ENCODE measurements around the gene INPP5F. TPM values are rescaled to one million over a fixed set of nuclear protein-coding genes. Genes with fewer than 3 reads are reported as not detected.

The INPP5F gene
- total and polyA plus RNA-seq, 10 of the 15 experiments (the other 5 are each of a cell fraction or from before 2014, with no cell fraction given), result 6.0 to 49.3 (median 34.3) TPM

DNA sequence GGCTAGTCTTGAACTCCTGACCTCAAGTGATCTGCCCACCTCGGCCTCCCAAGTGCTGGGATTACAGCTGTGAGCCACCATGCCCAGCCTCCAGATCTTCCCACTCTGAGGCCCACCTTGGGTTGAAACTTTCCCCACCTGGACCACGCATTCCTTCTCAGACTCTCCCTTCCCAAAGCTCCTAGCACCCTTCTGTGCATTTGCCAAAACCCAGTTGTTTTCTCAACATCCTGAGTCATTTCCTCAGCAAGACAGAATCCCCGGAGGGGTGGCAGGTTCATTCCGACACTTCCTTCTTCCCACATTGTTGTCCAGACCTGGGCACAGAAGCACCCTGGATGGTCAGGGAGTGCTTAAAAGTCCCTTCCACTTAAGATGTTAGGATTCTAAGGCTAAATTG is 45.8 kb upstream of the INPP5F start:
- BruUV-seq (replicated peaks), result no TSS peak
- no peaks in the 10 kb centered on the region for H4K20me1 ChIP-seq (ENCODE audit: control insufficient read depth, insufficient read depth)
- intact Hi-C loops (cut with micrococcal nuclease; ENCODE audit: unreplicated experiment) (no loop called here), in situ Hi-C loops (cut with MboI) (loop anchor here (10.0 kb wide), 1 partner anchor 655 kb away; no protein-coding TSS in a partner anchor)
- ChIA-PET SMC1A (ENCODE audit: uncharacterized antibody, unreplicated experiment) (interaction anchor here (9.9 to 10.6 kb wide), 2 partner anchors 70 to 181 kb away, joined by 172 to 211 read pairs; no protein-coding TSS in a partner anchor), CTCF (no interaction called here), POLR2A (interaction anchor here (0.6 kb wide), 1 partner anchor 181 kb away, joined by 9 read pairs; no protein-coding TSS in a partner anchor), RAD21 (ENCODE audit: unreplicated experiment) (no interaction called here)
- H3K79me2 ChIP-seq (ENCODE audit: control insufficient read depth, insufficient read depth, low read length), result no peaks in the 10 kb centered on the region
- H3K4me2 ChIP-seq (ENCODE audit: control insufficient read depth, insufficient read depth), result no peak overlapping the region
- H2AFZ ChIP-seq (ENCODE audit: control insufficient read depth, low read depth, low read length), result no peak overlapping the region
- TF ChIP-seq NBN (IDR thresholded peaks at IDR 0.05) (no peak), RELA (IDR thresholded peaks at IDR 0.05; ENCODE audit: borderline replicate concordance, partially characterized antibody) (no peak), NR2F1 (conservative IDR thresholded peaks at IDR 0.05) (no peak), IRF4 (IDR thresholded peaks at IDR 0.05; ENCODE audit: low read depth, low read length) (no peak), BHLHE40 (IDR thresholded peaks at IDR 0.05; ENCODE audit: borderline replicate concordance in 1 of 2, low read depth in 2 of 2, low read length in 1 of 2) (no peak), PAX5 (IDR thresholded peaks at IDR 0.05; ENCODE audit: borderline replicate concordance, low read depth, low read length) (no peak), BACH1 (IDR thresholded peaks at IDR 0.05; ENCODE audit: borderline replicate concordance) (no peak)
- TF ChIP-seq, protein P1, sequence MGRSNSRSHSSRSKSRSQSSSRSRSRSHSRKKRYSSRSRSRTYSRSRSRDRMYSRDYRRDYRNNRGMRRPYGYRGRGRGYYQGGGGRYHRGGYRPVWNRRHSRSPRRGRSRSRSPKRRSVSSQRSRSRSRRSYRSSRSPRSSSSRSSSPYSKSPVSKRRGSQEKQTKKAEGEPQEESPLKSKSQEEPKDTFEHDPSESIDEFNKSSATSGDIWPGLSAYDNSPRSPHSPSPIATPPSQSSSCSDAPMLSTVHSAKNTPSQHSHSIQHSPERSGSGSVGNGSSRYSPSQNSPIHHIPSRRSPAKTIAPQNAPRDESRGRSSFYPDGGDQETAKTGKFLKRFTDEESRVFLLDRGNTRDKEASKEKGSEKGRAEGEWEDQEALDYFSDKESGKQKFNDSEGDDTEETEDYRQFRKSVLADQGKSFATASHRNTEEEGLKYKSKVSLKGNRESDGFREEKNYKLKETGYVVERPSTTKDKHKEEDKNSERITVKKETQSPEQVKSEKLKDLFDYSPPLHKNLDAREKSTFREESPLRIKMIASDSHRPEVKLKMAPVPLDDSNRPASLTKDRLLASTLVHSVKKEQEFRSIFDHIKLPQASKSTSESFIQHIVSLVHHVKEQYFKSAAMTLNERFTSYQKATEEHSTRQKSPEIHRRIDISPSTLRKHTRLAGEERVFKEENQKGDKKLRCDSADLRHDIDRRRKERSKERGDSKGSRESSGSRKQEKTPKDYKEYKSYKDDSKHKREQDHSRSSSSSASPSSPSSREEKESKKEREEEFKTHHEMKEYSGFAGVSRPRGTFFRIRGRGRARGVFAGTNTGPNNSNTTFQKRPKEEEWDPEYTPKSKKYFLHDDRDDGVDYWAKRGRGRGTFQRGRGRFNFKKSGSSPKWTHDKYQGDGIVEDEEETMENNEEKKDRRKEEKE (IDR thresholded peaks at IDR 0.05), result no peak
- 25% methylated on average over 4 of the region's 4 CpGs for WGBS (ENCODE audit: insufficient coverage, insufficient replicate concordance, low lambda C conversion rate, missing lambda C conversion rate)
- H3K9me3 ChIP-seq (replicated peaks; ENCODE audit: control insufficient read depth, insufficient read depth, low read length), result no peaks in the 10 kb centered on the region
- H3K27ac ChIP-seq (ENCODE audit: control insufficient read depth, insufficient read depth), result no peak overlapping the region
- H3K4me3 ChIP-seq, result no peak overlapping the region
- ATAC-seq (no peak), DNase-seq (ENCODE audit: low read depth, low spot score) (no peak), FAIRE-seq (no peak)
- no peaks in the 10 kb centered on the region for H3K4me1 ChIP-seq (ENCODE audit: control insufficient read depth, insufficient read depth, low read length)
- peaks cover 0 to 7% of the 10 kb centered on the region in 2 experiments; a peak in 2 of 4 replicates for H3K36me3 ChIP-seq (ENCODE audit: control insufficient read depth in 2 of 2, insufficient read depth in 2 of 2, low read length in 1 of 2)
- no peaks in the 10 kb centered on the region for H3K27me3 ChIP-seq (replicated peaks in 1 of 2; ENCODE audit: control insufficient read depth in 2 of 2, insufficient read depth in 2 of 2, low read length in 1 of 2)
- H3K9ac ChIP-seq (ENCODE audit: control insufficient read depth, insufficient read depth, low read length), result no peak overlapping the region
